H1 (cell line): ENCODE results near the gene PLCL1. TPM values are rescaled to one million over a fixed set of nuclear protein-coding genes. Genes with fewer than 3 reads are reported as not detected.
A peak's percentile ranks its signal among the peaks of the same experiment; 100 is the strongest.
"Not testable (repeated sequence)": the region's sequence is repeated elsewhere in the genome, so short reads cannot be mapped to it uniquely, and the experiment has no call there.

Experiments used
- CTCF ChIA-PET: fragments of 300-600 bp; sonication (Branson Sonifier 250); formaldehyde crosslinking; loops from one replicate; lab custom pipeline; 2021; ENCODE audit not compliant: partially characterized antibody; lab: Charles Lee
- POLR2A ChIA-PET: fragments of 300-600 bp; sonication (Branson Sonifier 250); formaldehyde crosslinking; loops from one replicate; lab custom pipeline; 2021; ENCODE audit warnings: inconsistent platforms; ENCODE audit not compliant: partially characterized antibody; lab: Charles Lee
- DNase-seq, 2 experiments: peaks; one replicate each; pipeline versions ENCODE4 v3.0.0 to v3.0.0-alpha.2; 2010 to 2022; ENCODE audit warnings: low spot score in 2 of 2, low read depth in 1 of 2, mixed read lengths in 1 of 2
- FAIRE-seq: peaks from 2 replicates; lab custom pipeline; 2011; peaks lifted over from hg19 to GRCh38; lab: Jason Lieb, UNC
- H2AFZ ChIP-seq: 2 replicates; pipeline ENCODE4 v1.8.1; 2012; ENCODE audit warnings: low read length, inconsistent platforms
- H2AK5ac ChIP-seq: 2 replicates; pipeline ENCODE4 v1.6.1; 2013; ENCODE audit warnings: low read depth, low read length
- H2BK120ac ChIP-seq: replicated peaks from 2 replicates; pipeline ENCODE3; 2013; ENCODE audit warnings: low read depth, low read length, inconsistent platforms
- H2BK12ac ChIP-seq: 2 replicates; pipeline ENCODE4 v1.6.1; 2013; ENCODE audit warnings: low read depth, low read length
- H2BK15ac ChIP-seq: 2 replicates; pipeline ENCODE4 v1.6.1; 2013; ENCODE audit warnings: low read length
- H2BK20ac ChIP-seq: 2 replicates; pipeline ENCODE4 v1.6.1; 2013; ENCODE audit warnings: low read length
- H2BK5ac ChIP-seq: 2 replicates; pipeline ENCODE4 v1.6.1; 2013; ENCODE audit warnings: low read depth, low read length
- H3K14ac ChIP-seq: 2 replicates; pipeline ENCODE4 v1.6.1; 2013; ENCODE audit warnings: inconsistent platforms; ENCODE audit not compliant: insufficient read length
- H3K18ac ChIP-seq: 2 replicates; pipeline ENCODE4 v1.6.1; 2013; ENCODE audit warnings: low read length; ENCODE audit errors: extremely low read depth
- H3K23ac ChIP-seq: 2 replicates; pipeline ENCODE4 v1.6.1; 2013; ENCODE audit warnings: inconsistent platforms; ENCODE audit not compliant: insufficient read length
- H3K23me2 ChIP-seq: 2 replicates; pipeline ENCODE4 v1.6.1; 2013; ENCODE audit warnings: low read depth, low read length
- H3K27ac ChIP-seq: 2 replicates; pipeline ENCODE4 v1.6.1; 2011; ENCODE audit warnings: low read depth, low read length, inconsistent platforms
- H3K27me3 ChIP-seq, 4 experiments: replicated peaks in 1 of 4; 1 replicate in 1 of 4; 2 replicates in 3 of 4; pipeline versions ENCODE4 v1.6.1 to v1.8.1; 2011 to 2013; ENCODE audit warnings: low read length in 3 of 4, mild to moderate bottlenecking in 3 of 4, inconsistent platforms in 2 of 4, mixed read lengths in 2 of 4, moderate library complexity in 1 of 4; ENCODE audit not compliant: control insufficient read depth in 3 of 4, insufficient read depth in 3 of 4; ENCODE audit errors: extremely low read depth in 1 of 4
- H3K36me3 ChIP-seq, 4 experiments: 2 replicates each; pipeline versions ENCODE4 v1.6.1 to v1.8.1; 2011 to 2013; ENCODE audit warnings: mild to moderate bottlenecking in 4 of 4, low read length in 3 of 4, moderate library complexity in 2 of 4, control low read depth in 1 of 4, inconsistent platforms in 1 of 4; ENCODE audit not compliant: insufficient read depth in 4 of 4, control insufficient read depth in 2 of 4
- H3K4ac ChIP-seq: replicated peaks from 2 replicates; pipeline ENCODE3; 2013; ENCODE audit warnings: low read length, low read depth, mixed read lengths, inconsistent platforms; ENCODE audit not compliant: insufficient read length
- H3K4me1 ChIP-seq, 4 experiments: replicated peaks in 1 of 4; 1 replicate in 1 of 4; 2 replicates in 3 of 4; pipeline versions ENCODE4 v1.6.1 to v1.8.1; 2011 to 2013; ENCODE audit warnings: low read length in 3 of 4, inconsistent platforms in 2 of 4, mixed read lengths in 1 of 4; ENCODE audit not compliant: insufficient read depth in 4 of 4, control insufficient read depth in 3 of 4
- H3K4me2 ChIP-seq, 2 experiments: 2 replicates each; pipeline versions ENCODE4 v1.6.1 to v1.8.1; 2011 to 2013; ENCODE audit warnings: low read depth in 2 of 2, low read length in 2 of 2, control low read depth in 1 of 2, inconsistent platforms in 1 of 2, mild to moderate bottlenecking in 1 of 2; ENCODE audit not compliant: insufficient read depth in 1 of 2
- H3K4me3 ChIP-seq, 4 experiments: fragments of 200-600, 300-600 bp in 1 of 4; sonication (generic), shearing (Covaris generic), sonication (Bioruptor Twin) in 1 of 4; 2 replicates each; pipeline versions ENCODE4 v1.5.1 to v1.8.1; 2011 to 2016; ENCODE audit warnings: low read length in 4 of 4, low read depth in 3 of 4, control low read depth in 2 of 4, inconsistent platforms in 2 of 4, mild to moderate bottlenecking in 2 of 4, mixed read lengths in 1 of 4, moderate library complexity in 1 of 4; ENCODE audit not compliant: insufficient read depth in 2 of 4; ENCODE audit errors: extremely low read depth in 1 of 4
- H3K56ac ChIP-seq: replicated peaks from 2 replicates; pipeline ENCODE3; 2013; ENCODE audit warnings: low read depth, mild to moderate bottlenecking, mixed read lengths, low read length, inconsistent platforms; ENCODE audit not compliant: insufficient read length
- H3K79me1 ChIP-seq: 2 replicates; pipeline ENCODE4 v1.6.1; 2013; ENCODE audit warnings: low read depth, low read length, control low read depth
- H3K79me2 ChIP-seq, 2 experiments: 2 replicates each; pipeline versions ENCODE4 v1.6.1 to v1.8.1; 2012 to 2013; ENCODE audit warnings: low read length in 2 of 2, mild to moderate bottlenecking in 2 of 2, inconsistent platforms in 1 of 2; ENCODE audit not compliant: insufficient read depth in 2 of 2, control insufficient read depth in 1 of 2
- H3K9ac ChIP-seq, 4 experiments: replicated peaks in 1 of 4; 1 replicate in 1 of 4; 2 replicates in 3 of 4; pipeline versions ENCODE4 v1.6.1 to v1.8.1; 2011 to 2013; ENCODE audit warnings: low read depth in 3 of 4, low read length in 3 of 4, control low read depth in 2 of 4, mild to moderate bottlenecking in 2 of 4, moderate library complexity in 2 of 4, inconsistent platforms in 1 of 4; ENCODE audit errors: extremely low read depth in 1 of 4
- H3K9me3 ChIP-seq, 2 experiments: 2 replicates each; pipeline versions ENCODE4 v1.6.1 to v1.8.1; 2012 to 2013; ENCODE audit warnings: mild to moderate bottlenecking in 2 of 2, moderate library complexity in 2 of 2, control low read depth in 1 of 2, inconsistent platforms in 1 of 2, low read depth in 1 of 2, low read length in 1 of 2, mixed read lengths in 1 of 2; ENCODE audit not compliant: insufficient read depth in 2 of 2
- H4K20me1 ChIP-seq, 2 experiments: replicated peaks in 1 of 2; 2 replicates each; pipeline versions ENCODE3 to v1.8.1; 2011 to 2013; ENCODE audit warnings: inconsistent platforms in 2 of 2, low read length in 2 of 2, mild to moderate bottlenecking in 1 of 2; ENCODE audit not compliant: insufficient read depth in 2 of 2, control insufficient read depth in 1 of 2
- H4K5ac ChIP-seq: 2 replicates; pipeline ENCODE4 v1.6.1; 2013; ENCODE audit warnings: low read length, low read depth, mixed read lengths, inconsistent platforms; ENCODE audit not compliant: insufficient read length
- H4K8ac ChIP-seq: 2 replicates; pipeline ENCODE4 v1.8.0; 2013; ENCODE audit warnings: mild to moderate bottlenecking, moderate library complexity, low read length, inconsistent platforms; ENCODE audit not compliant: insufficient read depth; ENCODE audit errors: extremely low read depth
- H4K91ac ChIP-seq: replicated peaks from 2 replicates; pipeline ENCODE3; 2013; ENCODE audit warnings: low read length, mixed read lengths, inconsistent platforms; ENCODE audit not compliant: insufficient read length
- WGBS, 2 experiments: shearing (Covaris generic) in 1 of 2; methylation state at CpG; one replicate each; pipeline versions ENCODE4 v1.1.6 to v1.1.7; 2013 to 2015; ENCODE audit warnings: low lambda C conversion rate in 2 of 2, mixed read lengths in 2 of 2, inconsistent platforms in 1 of 2, low coverage in 1 of 2, missing lambda C conversion rate in 1 of 2; ENCODE audit not compliant: insufficient replicate concordance in 2 of 2, insufficient coverage in 1 of 2, insufficient read length in 1 of 2; ENCODE audit errors: extremely low coverage in 1 of 2, missing lambda C conversion rate in 1 of 2; 5-methylcytosine and 5-hydroxymethylcytosine counted together
- polyA plus RNA-seq, 7 experiments: library from polyadenylated mRNA; depleted of rRNA in 3 of 7; stranded (reverse) in 5 of 7; unstranded in 2 of 7; fragments of >200 nt in 5 of 7; fragments of 200-250 nt in 2 of 7; gene quantifications; 1 replicate in 5 of 7; 2 replicates in 1 of 7; 4 replicates in 1 of 7; pipeline versions ENCODE4 v1.2.1 to v1.2.3, GENCODE V29; 2011 to 2013; ENCODE audit warnings: missing spikeins in 2 of 7, mixed read lengths in 2 of 7
- total RNA-seq: library from RNA; stranded (reverse); fragmentation: NEBNext Ultra II Directional; extraction: Animal tissue kit (Norgen Biotek cat#: 25700); gene quantifications from 2 replicates; pipeline ENCODE4 v1.2.1, GENCODE V29; 2021

The PLCL1 gene
- total and polyA plus RNA-seq, 2 of the 8 experiments (the other 6 are each of a cell fraction or from before 2014, with no cell fraction given), result not detected

DNA sequence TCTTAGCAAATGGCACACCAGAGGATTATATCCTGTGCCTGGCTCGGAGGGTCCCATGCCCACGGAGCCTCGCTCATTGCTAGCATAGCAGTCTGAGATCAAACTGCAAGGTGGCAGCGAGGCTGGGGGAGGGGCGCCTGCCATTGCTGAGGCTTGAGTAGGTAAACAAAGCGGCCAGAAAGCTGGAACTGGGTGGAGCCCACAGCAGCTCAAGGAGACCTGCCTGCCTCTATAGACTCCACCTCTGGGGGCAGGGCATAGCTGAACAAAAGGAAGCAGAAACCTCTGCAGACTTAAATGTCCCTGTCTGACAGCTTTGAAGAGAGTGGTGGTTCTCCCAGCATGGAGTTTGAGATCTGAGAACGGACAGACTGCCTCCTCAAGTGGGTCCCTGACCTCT lies 392.2 kb downstream of the PLCL1 start:
- H3K9ac ChIP-seq, H2AK5ac ChIP-seq, H2BK20ac ChIP-seq, H4K20me1 ChIP-seq, H3K14ac ChIP-seq, H2BK5ac ChIP-seq, H3K79me2 ChIP-seq, H4K91ac ChIP-seq, H3K23me2 ChIP-seq, H3K4ac ChIP-seq, H3K9me3 ChIP-seq, H3K79me1 ChIP-seq, FAIRE-seq, H3K4me2 ChIP-seq, H2AFZ ChIP-seq, H3K36me3 ChIP-seq, H4K8ac ChIP-seq, H2BK15ac ChIP-seq, H3K4me1 ChIP-seq, H3K18ac ChIP-seq, H3K23ac ChIP-seq, H2BK120ac ChIP-seq, H3K27ac ChIP-seq, H3K4me3 ChIP-seq, H3K27me3 ChIP-seq, POLR2A ChIA-PET, H4K5ac ChIP-seq, H3K56ac ChIP-seq: not testable (repeated sequence)
- CTCF ChIA-PET, result interaction anchor here (1.4 kb wide), 1 partner anchor 26 kb away, joined by 3 read pairs; no protein-coding TSS in a partner anchor
- WGBS, 2 experiments, result 84% methylated on average over 5 of the region's 7 CpGs; no CpG with 5 or more reads in 1 of the 2 experiments
- DNase-seq, result peak in 1 of 2 experiments; percentile 47
- peak overlapping the region; percentile 60; the same call in 1 of the 2 replicates for H2BK12ac ChIP-seq

Other genes with a start within 250 kb of the PLCL1 start
- gene RFTN2, start 129.0 kb upstream of the PLCL1 start, total RNA-seq, result 1.2 and 2.4 TPM in 2 replicates
- 0.42 and 2.3 TPM in 2 replicates for gene RFTN2, start 129.0 kb upstream of the PLCL1 start, polyA plus RNA-seq (2011; rRNA removed)
- gene MARS2, start 99.2 kb upstream of the PLCL1 start, total RNA-seq, result 26.8 and 27.2 TPM in 2 replicates
- 15.7 and 18.9 TPM in 2 replicates for gene MARS2, start 99.2 kb upstream of the PLCL1 start, polyA plus RNA-seq (2011; rRNA removed)
- gene BOLL, start 19.3 kb upstream of the PLCL1 start, total RNA-seq, result not detected in 2 replicates
- gene BOLL, start 19.3 kb upstream of the PLCL1 start, polyA plus RNA-seq (2011; rRNA removed), result 0.03 TPM in 1 of 2 replicates, not detected in the other